ENCODE measurements around the gene MAN1A1. TPM values are rescaled to one million over a fixed set of nuclear protein-coding genes. Genes with fewer than 3 reads are reported as not detected.
"Not testable (repeated sequence)": the region's sequence is repeated elsewhere in the genome, so short reads cannot be mapped to it uniquely, and the experiment has no call there.

The MAN1A1 gene
- total RNA-seq, 1 donor = 175 TPM

DNA sequence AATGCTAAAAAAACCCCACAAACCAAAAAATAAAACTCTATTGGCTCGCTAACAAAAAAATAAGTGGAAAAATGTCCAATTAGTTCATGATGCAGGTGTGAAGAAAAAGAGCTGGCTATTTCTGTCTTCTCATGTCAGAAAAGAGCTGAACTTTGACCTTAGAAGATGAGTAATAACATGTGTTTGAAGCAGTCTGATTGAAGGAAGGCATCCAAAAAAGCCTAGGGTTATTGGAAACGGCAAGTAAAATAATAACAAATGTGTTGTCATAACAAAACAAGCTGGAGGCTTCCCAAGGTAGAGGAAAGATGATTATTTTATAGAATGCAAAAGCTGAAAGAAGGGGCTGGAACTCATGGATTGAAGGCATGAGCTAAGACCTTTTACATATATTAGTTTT, 176.7 kb downstream of the MAN1A1 start:
- H3K4me3 ChIP-seq (ENCODE audit: low read depth, low read length) = no peak overlapping the region
- no peak for TF ChIP-seq CTCF (IDR thresholded peaks at IDR 0.05; ENCODE audit: insufficient read depth, low read length)
- no peak for DNase-seq (ENCODE audit: low read depth)

DNA sequence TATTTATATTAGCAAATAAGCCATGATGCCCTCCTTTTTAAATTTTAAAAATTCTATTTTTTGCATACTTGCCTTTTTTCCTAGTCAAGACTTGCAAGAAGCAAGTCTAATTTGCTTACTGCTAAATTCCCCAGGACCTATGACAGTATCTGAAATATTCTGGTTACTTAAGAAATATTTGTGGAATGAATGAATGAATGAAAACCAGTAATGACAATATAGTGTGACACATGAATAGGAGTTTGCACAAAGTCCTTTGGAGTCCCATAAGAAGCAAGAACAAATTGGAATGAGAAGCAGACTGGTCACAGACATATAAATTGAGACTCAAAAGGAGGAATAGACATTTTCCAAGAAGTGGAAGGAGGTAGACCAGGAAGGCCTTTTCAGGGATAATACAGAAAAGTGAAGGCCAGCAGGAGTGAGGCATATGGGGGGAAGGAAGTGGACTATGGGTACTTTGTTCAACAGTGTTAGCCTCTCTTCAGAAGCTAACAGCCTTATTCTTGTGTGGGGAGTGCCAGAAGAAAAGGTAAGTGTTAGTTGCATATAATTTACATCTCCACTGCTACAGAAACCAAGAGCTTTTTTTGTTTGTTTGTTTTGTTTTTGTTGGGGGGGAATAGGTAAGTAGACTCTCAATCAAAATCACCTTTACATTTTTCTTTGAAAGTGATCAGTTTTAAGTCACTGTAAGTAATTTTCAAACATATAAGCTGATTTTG, 177.5 kb downstream of the MAN1A1 start:
- DNase-seq (ENCODE audit: low read depth) = no peak
- no peak for TF ChIP-seq CTCF (IDR thresholded peaks at IDR 0.05; ENCODE audit: insufficient read depth, low read length)
- no peak overlapping the region for H3K4me3 ChIP-seq (ENCODE audit: low read depth, low read length)

- H3K4me3 ChIP-seq (ENCODE audit: low read depth, low read length) = no peak overlapping the region
- TF ChIP-seq CTCF (IDR thresholded peaks at IDR 0.05; ENCODE audit: insufficient read depth, low read length) = no peak
- DNase-seq (ENCODE audit: low read depth) = no peak
Measured at GRCh38 chr6:119171088-119171841, 178.3 kb downstream of the MAN1A1 start.

GRCh38 chr6:119170447-119171087, 179.0 kb downstream of the MAN1A1 start:
- H3K4me3 ChIP-seq (ENCODE audit: low read depth, low read length) = no peak overlapping the region
- TF ChIP-seq CTCF (IDR thresholded peaks at IDR 0.05; ENCODE audit: insufficient read depth, low read length) = no peak
- peak; percentile 92 for DNase-seq (ENCODE audit: low read depth)

DNA sequence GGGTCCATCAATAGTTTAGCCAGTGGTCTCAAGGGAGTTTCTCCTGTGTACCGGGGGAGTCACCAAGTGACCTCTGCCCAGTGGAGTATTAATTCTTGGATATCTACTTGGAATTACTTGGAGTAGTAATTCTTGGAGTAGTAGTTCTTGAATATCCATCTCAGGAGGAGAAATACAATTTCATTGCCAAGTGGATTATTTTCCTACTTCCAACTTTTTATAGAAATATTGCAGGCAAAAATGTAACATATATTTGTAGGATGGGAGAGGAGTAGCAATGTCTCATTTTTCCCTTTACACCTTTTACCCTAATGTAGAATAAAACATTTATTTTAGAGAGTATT, 179.5 kb downstream of the MAN1A1 start:
- no peak for TF ChIP-seq CTCF (IDR thresholded peaks at IDR 0.05; ENCODE audit: insufficient read depth, low read length)
- DNase-seq (ENCODE audit: low read depth) = no peak
- H3K4me3 ChIP-seq (ENCODE audit: low read depth, low read length) = no peak overlapping the region

DNA sequence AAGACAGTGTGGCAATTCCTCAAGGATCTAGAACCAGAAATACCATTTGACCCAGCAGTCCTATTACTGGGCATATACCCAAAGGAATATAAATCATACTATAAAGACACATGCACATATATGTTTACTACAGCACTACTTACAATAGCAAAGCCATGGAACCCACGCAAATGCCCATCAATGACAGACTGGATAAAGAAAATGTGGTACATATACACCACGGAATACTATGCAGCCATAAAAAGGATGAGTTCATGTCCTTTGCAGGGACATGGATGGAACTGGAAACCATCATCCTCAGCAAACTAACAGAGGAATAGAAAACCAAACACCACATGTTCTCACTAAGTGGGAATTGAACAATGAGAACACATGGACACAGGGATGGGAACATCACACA, 180.2 kb downstream of the MAN1A1 start:
- not testable (repeated sequence) for H3K4me3 ChIP-seq (ENCODE audit: low read depth, low read length)

More for the DNA sequence above, 180.2 kb downstream of the MAN1A1 start:
- DNase-seq (ENCODE audit: low read depth) = not testable (repeated sequence)

All from fibroblast of the aortic adventitia (primary cell).